OCI-LY3 (cell line): ENCODE measurements around the gene VTI1A.

ENCODE experiments used
- CTCF ChIP-seq: fragments of 200-600, 300-600 bp; sonication (generic); IDR thresholded peaks from 2 replicates; pipeline ENCODE4 v1.5.1; 2014; ENCODE audit warnings: antibody characterized with exemption, low read length, low read depth
- EZH2phosphoT487 ChIP-seq: fragments of 200-600 bp; shearing (Covaris generic); IDR thresholded peaks from 2 replicates; pipeline ENCODE4 v1.6.1; 2018; ENCODE audit warnings: antibody characterized with exemption, mixed run types, low read depth

- TF ChIP-seq CTCF = no peak
- no peak for TF ChIP-seq EZH2phosphoT487
These were observed 385.4 kb downstream of the VTI1A start for GRCh38 chr10:112832361-112832878.
